Ovary (tissue), 9 donors: ENCODE results near the gene DGKE. TPM values are rescaled to one million over a fixed set of nuclear protein-coding genes. Genes with fewer than 3 reads are reported as not detected.
A peak's percentile ranks its signal among the peaks of the same experiment; 100 is the strongest.

ENCODE experiments used
- DNase-seq, 5 donors: peaks; one replicate each; pipeline ENCODE4 v3.0.0-alpha.2; 2019 to 2020
- H3K27ac ChIP-seq, 2 donors: fragments of 200-600 bp; one replicate each; pipeline versions ENCODE4 v1.5.1 to v1.8.0; 2019 to 2022
- H3K27me3 ChIP-seq: fragments of 200-600 bp; one replicate; pipeline ENCODE4 v1.8.0; 2022
- H3K36me3 ChIP-seq: fragments of 200-600 bp; sonication (generic); one replicate; pipeline ENCODE4 v1.5.1; 2019
- H3K4me1 ChIP-seq: one replicate; pipeline ENCODE4 v1.8.1; 2013; ENCODE audit warnings: mild to moderate bottlenecking, moderate library complexity; ENCODE audit not compliant: insufficient read depth
- H3K4me3 ChIP-seq: fragments of 200-600 bp; sonication (generic); one replicate; pipeline ENCODE4 v1.5.1; 2017
- H3K9me3 ChIP-seq, 2 donors: fragments of 200-600 bp in 1 of 2; sonication (generic) in 1 of 2; one replicate each; pipeline versions ENCODE4 v1.5.1 to v1.8.1; 2013 to 2019; ENCODE audit warnings: mild to moderate bottlenecking in 1 of 2, moderate library complexity in 1 of 2
- EP300 ChIP-seq: sonication (generic); formaldehyde crosslinking; IDR thresholded peaks from one replicate; pipeline ENCODE4 v1.6.1; 2017; ENCODE audit warnings: antibody characterized with exemption
- POLR2A ChIP-seq: fragments of 450-650 bp; IDR thresholded peaks from one replicate; pipeline ENCODE4 v1.6.1; 2017; ENCODE audit warnings: antibody characterized with exemption, mild to moderate bottlenecking, moderate library complexity
- WGBS, 3 donors: extraction: QIAGEN DNeasy Blood & Tissue Kit in 1 of 3; methylation state at CpG; one replicate each; pipeline versions ENCODE4 v1.1.5 to v1.1.7; 2013 to 2017; 5-methylcytosine and 5-hydroxymethylcytosine counted together
- intact Hi-C, 4 donors: fragments of 100-400 bp; cut with DNase I; formaldehyde crosslinking; loops; one replicate each; pipeline versions ENCODE4 v1.11.0 to v1.15.1; 2022 to 2023
- polyA plus RNA-seq, 2 donors: library from polyadenylated mRNA; stranded (reverse); fragments of 200-250 nt in 1 of 2; fragments of 350-450 nt in 1 of 2; fragmentation: Illumina TruSeq in 1 of 2; extraction: RNeasy Lipid Tissue Mini Kit (QIAGEN cat#74804) in 1 of 2; gene quantifications; one replicate each; pipeline ENCODE4 v1.2.3, GENCODE V29; 2013 to 2014
- total RNA-seq, 7 donors: library from RNA; depleted of rRNA in 2 of 7; stranded (reverse); fragments of >200 nt in 2 of 7; fragmentation: NEBNext Ultra II Directional in 3 of 7; extraction: Animal tissue kit (Norgen Biotek cat#: 25700) in 3 of 7; gene quantifications; one replicate each; pipeline versions ENCODE4 v1.1.0 to v1.2.4, GENCODE V29; 2016 to 2023
- TF ChIP-seq, protein P1 (sequence below), 3 donors: fragments of 450-650 bp in 2 of 3; fragments of 200-600 bp in 1 of 3; IDR thresholded peaks; one replicate each; pipeline versions ENCODE4 v1.5.1 to v1.8.0; 2016 to 2022; ENCODE audit warnings: antibody characterized with exemption in 3 of 3, mild to moderate bottlenecking in 1 of 3
- donor health status: DM: no; HTN: no; CAD: no; lungs with moderate emphysema.
- donor health status: DM: no; HTN: no; CAD: no.
- donor health status: Bipolar disorder and iron deficiency.
- donor health status: DM: yes; HTN: yes; CAD: no.
- donor health status: DM: no; HTN: no; CAD: no.
- donor health status: DM: yes; HTN: yes; CAD: no.

Gene DGKE
- total and polyA plus RNA-seq, 9 donors: 3.0 to 16.4 (median 11.8) TPM

GRCh38 chr17:56913353-56913866 lies 79.5 kb downstream of the DGKE start:
- TF ChIP-seq POLR2A: no peak
- H3K4me3 ChIP-seq: peak overlapping the region; percentile 91
- H3K9me3 ChIP-seq: no peaks in the 10 kb centered on the region
- 0 to 5% (median 2%) methylated on average over 25 to 44 of the region's 44 CpGs for WGBS, 3 donors
- intact Hi-C loops: loop anchor here in 1 of 4 donors (5.0 kb wide), 1 partner anchor 81 kb away; the partner anchor contains the start of genes C17orf67 and DGKE
- peak overlapping the region; percentile 2 to 75 for H3K27ac ChIP-seq
- no peak for DNase-seq
- no peaks in the 10 kb centered on the region for H3K36me3 ChIP-seq
- peaks cover 12% of the 10 kb centered on the region for H3K4me1 ChIP-seq
- H3K27me3 ChIP-seq: no peaks in the 10 kb centered on the region

DNA sequence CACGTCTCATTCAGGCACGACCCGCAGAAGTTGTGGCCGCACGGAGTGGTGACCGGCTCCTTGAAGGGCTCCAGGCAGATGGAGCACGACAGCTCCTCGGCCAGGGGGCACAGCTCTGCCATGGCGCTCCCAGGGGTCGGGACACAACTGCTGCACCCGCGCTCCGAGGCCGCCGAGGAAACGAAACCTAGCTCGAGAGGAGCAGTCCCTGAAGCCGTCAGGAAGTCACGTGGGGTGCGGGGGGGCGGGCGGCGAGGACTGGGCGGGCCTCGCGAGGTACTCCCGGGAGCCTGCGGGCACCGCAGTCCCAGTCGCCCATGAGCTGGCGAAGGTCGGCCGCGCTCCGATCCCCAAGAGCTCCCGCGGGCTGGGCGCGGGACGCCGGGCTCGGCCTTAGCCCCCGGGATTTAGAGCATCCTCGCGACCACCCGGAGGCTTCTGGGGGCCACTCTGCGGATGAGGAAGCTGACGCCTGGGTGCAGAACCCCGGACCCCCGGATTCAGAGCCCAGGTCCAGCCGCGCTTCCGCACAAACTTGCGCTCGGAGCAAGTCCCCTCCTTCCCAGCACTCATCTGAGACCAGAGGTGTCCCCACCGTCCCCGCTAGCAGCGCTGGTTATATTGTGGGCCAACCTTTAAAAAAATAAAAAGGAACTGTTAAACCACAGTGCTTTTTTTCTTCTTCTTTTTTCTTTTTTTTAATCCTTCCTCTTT lies 80.1 kb downstream of the DGKE start, which contains the start of gene TRIM25:
TRIM25 (minus strand) TSS at position 183 of the 714 bp plus-strand sequence; CDS start at position 122, 61 bp downstream.
- H3K36me3 ChIP-seq: no peaks in the 10 kb centered on the region
- peak within 1 kb of the TSS; percentile 91 for H3K4me3 ChIP-seq
- intact Hi-C loops: loop anchor here in 1 of 4 donors (5.0 kb wide), 1 partner anchor 82 kb away; the partner anchor contains the start of genes C17orf67 and DGKE
- H3K9me3 ChIP-seq: no peaks in the 10 kb centered on the region
- TF ChIP-seq POLR2A (peak; percentile 93), EP300 (no peak)
- TF ChIP-seq, protein P1, sequence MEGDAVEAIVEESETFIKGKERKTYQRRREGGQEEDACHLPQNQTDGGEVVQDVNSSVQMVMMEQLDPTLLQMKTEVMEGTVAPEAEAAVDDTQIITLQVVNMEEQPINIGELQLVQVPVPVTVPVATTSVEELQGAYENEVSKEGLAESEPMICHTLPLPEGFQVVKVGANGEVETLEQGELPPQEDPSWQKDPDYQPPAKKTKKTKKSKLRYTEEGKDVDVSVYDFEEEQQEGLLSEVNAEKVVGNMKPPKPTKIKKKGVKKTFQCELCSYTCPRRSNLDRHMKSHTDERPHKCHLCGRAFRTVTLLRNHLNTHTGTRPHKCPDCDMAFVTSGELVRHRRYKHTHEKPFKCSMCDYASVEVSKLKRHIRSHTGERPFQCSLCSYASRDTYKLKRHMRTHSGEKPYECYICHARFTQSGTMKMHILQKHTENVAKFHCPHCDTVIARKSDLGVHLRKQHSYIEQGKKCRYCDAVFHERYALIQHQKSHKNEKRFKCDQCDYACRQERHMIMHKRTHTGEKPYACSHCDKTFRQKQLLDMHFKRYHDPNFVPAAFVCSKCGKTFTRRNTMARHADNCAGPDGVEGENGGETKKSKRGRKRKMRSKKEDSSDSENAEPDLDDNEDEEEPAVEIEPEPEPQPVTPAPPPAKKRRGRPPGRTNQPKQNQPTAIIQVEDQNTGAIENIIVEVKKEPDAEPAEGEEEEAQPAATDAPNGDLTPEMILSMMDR (IDR thresholded peaks at IDR 0.05): no peak
- peak within 1 kb of the TSS; percentile 9 to 75 for H3K27ac ChIP-seq
- H3K4me1 ChIP-seq: peaks cover 12% of the 10 kb centered on the region
- 0 to 1% (median 1%) methylated on average over 47 to 58 of the region's 58 CpGs for WGBS, 3 donors
- peak; percentile 85 to 90 (median 89) for DNase-seq
- H3K27me3 ChIP-seq: no peaks in the 10 kb centered on the region

DNA sequence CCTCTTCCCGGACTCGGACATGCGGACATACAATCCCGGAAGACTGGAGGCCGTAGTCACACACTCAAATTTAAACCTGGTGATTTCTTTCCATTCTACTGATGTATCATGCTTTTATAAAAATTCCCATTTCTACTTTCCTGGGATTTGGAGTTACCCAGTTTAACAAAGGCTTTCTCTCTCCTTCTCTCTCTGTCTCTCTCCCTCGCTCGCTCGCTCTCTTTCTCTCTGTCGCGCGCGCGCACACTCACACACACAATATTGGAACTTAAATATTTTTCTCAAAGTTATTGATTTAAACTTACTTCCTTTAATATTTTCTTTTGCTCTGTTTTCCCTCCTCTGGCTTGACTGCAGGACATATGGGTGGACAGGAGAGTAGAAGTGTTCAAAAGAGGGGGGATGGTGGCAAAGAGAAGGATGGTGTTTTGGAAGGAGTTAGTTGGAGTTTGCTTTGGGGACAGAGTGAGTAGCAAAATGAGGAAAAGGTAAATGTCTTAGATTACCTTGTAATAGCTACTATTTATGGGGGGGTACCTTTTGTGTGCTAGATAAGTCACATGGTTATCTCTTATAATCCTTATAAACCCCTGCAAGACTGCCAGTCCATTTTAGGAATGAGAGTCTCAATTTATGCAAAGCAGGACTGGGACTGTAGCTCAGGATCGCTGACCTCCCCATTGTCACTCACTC lies 80.8 kb downstream of the DGKE start:
- peaks cover 12% of the 10 kb centered on the region for H3K4me1 ChIP-seq
- no peak for DNase-seq
- intact Hi-C loops: loop anchor here in 1 of 4 donors (5.0 kb wide), 1 partner anchor 82 kb away; the partner anchor contains the start of genes C17orf67 and DGKE
- TF ChIP-seq, protein P1 (IDR thresholded peaks at IDR 0.05): no peak
- no peaks in the 10 kb centered on the region for H3K27me3 ChIP-seq
- peak overlapping the region; percentile 9 to 75 for H3K27ac ChIP-seq
- H3K4me3 ChIP-seq: peak overlapping the region; percentile 91
- WGBS, 3 donors: 4 to 5% (median 4%) methylated on average over 14 of the region's 14 CpGs
- H3K9me3 ChIP-seq: no peaks in the 10 kb centered on the region
- no peaks in the 10 kb centered on the region for H3K36me3 ChIP-seq

GRCh38 chr17:56917559-56918296 lies 83.8 kb downstream of the DGKE start:
- TF ChIP-seq, protein P1 (IDR thresholded peaks at IDR 0.05): no peak
- no peak for TF ChIP-seq POLR2A
- no peak for TF ChIP-seq EP300
- Histone ChIP-seq H3K36me3 (no peaks in the 10 kb centered on the region), H3K9me3 (no peaks in the 10 kb centered on the region), H3K27ac (no peak overlapping the region), H3K27me3 (no peaks in the 10 kb centered on the region), H3K4me1 (peaks cover 4% of the 10 kb centered on the region), H3K4me3 (no peak overlapping the region)
- 86 to 90% (median 90%) methylated on average over 4 of the region's 4 CpGs for WGBS, 3 donors
- no peak for DNase-seq
- intact Hi-C loops: no loop called here
